ENCODE data around the gene ZNF318.
"Not testable (repeated sequence)": the region's sequence is repeated elsewhere in the genome, so short reads cannot be mapped to it uniquely, and the experiment has no call there.

ZNF318 gene

DNA sequence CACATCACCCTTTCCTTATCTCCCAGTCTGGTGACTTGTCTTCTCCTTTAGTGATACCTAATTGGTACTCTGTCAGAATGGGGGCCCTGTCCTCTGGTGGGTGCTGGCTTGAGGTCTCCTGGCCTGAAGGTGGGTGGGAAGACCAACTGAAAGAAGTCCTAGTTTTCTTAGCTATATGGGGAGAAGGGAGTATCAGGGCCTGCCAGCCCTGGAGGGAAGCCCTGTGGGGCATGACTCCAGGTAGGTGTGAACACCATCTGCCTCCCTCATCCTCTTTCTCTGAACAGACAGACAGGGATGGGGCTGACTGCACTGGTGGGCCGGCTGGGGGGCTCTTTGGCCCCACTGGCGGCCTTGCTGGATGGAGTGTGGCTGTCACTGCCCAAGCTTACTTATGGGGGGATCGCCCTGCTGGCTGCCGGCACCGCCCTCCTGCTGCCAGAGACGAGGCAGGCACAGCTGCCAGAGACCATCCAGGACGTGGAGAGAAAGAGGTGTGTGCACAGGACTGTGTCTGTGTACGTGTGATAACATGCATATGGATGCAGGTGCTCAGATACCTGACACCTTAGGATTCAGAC lies 65.6 kb downstream of the ZNF318 start:
- no peaks in the 10 kb centered on the region for H3K79me1 ChIP-seq (replicated peaks; ENCODE audit: low read length, poor library complexity, severe bottlenecking)
- WGBS, result 78% methylated on average over 8 of the region's 8 CpGs
- H3K27me3 ChIP-seq (ENCODE audit: control insufficient read depth in 1 of 2, insufficient read depth in 1 of 2, low read length in 2 of 2), result peaks cover 65 to 71% of the 10 kb centered on the region in 2 experiments
- H2BK120ac ChIP-seq (ENCODE audit: low read depth, low read length), result no peak overlapping the region
- no peaks in the 10 kb centered on the region for H3K36me3 ChIP-seq (ENCODE audit: control insufficient read depth in 1 of 2, insufficient read depth in 2 of 2, low read depth in 1 of 2, low read length in 2 of 2)
- no peak overlapping the region for H2BK12ac ChIP-seq (ENCODE audit: low read length in 2 of 2)
- H3K9me3 ChIP-seq (ENCODE audit: control insufficient read depth, low read length), result no peaks in the 10 kb centered on the region
- no peak overlapping the region for H2BK15ac ChIP-seq (ENCODE audit: low read depth, poor library complexity, severe bottlenecking)
- no peak overlapping the region for H2AFZ ChIP-seq (ENCODE audit: low read depth, low read length)
- H3K27ac ChIP-seq (ENCODE audit: low read length, poor library complexity, severe bottlenecking), result no peak overlapping the region
- H4K8ac ChIP-seq (ENCODE audit: low read length), result no peak overlapping the region
- H3K9ac ChIP-seq (ENCODE audit: low read length), result no peak overlapping the region
- H4K91ac ChIP-seq (ENCODE audit: low read length), result no peak overlapping the region
- H3K4ac ChIP-seq (ENCODE audit: low read depth in 1 of 2, low read length in 2 of 2), result no peak overlapping the region
- no peak overlapping the region for H3K4me2 ChIP-seq (ENCODE audit: low read length, poor library complexity, severe bottlenecking)
- H3K18ac ChIP-seq (ENCODE audit: low read depth in 1 of 2, low read length in 2 of 2), result no peak overlapping the region
- H2BK5ac ChIP-seq (ENCODE audit: low read depth, low read length, poor library complexity, severe bottlenecking), result no peak overlapping the region
- peaks cover 8% of the 10 kb centered on the region for H3K4me1 ChIP-seq (ENCODE audit: control insufficient read depth, insufficient read depth, low read depth, low read length)
- H3K14ac ChIP-seq (ENCODE audit: low read length in 2 of 2), result no peak overlapping the region
- H2AK5ac ChIP-seq (ENCODE audit: low read length, severe bottlenecking), result no peak overlapping the region
- DNase-seq, result no peak
- no peak overlapping the region for H3K23ac ChIP-seq (ENCODE audit: low read length in 2 of 2)
- no peak overlapping the region for H3K4me3 ChIP-seq (ENCODE audit: insufficient read depth in 1 of 2, low read depth in 1 of 2, low read length in 2 of 2)

GRCh38 chr6:43303006-43303405 lies 66.4 kb downstream of the ZNF318 start:
- H4K8ac ChIP-seq (ENCODE audit: low read length); H2AFZ ChIP-seq (ENCODE audit: low read depth, low read length): not testable (repeated sequence)
- WGBS, result 88% methylated on average over 9 of the region's 11 CpGs

GRCh38 chr6:43302126-43302525 lies 67.3 kb downstream of the ZNF318 start:
- H3K9ac ChIP-seq (ENCODE audit: low read length), result no peak overlapping the region
- no peaks in the 10 kb centered on the region for H3K9me3 ChIP-seq (ENCODE audit: control insufficient read depth, low read length)
- no peaks in the 10 kb centered on the region for H3K36me3 ChIP-seq (ENCODE audit: control insufficient read depth in 1 of 2, insufficient read depth in 2 of 2, low read depth in 1 of 2, low read length in 2 of 2)
- 89% methylated on average over 19 of the region's 19 CpGs for WGBS
- H3K27ac ChIP-seq (ENCODE audit: low read length, poor library complexity, severe bottlenecking), result no peak overlapping the region
- no peak overlapping the region for H3K4me2 ChIP-seq (ENCODE audit: low read length, poor library complexity, severe bottlenecking)
- no peak overlapping the region for H3K4ac ChIP-seq (ENCODE audit: low read depth in 1 of 2, low read length in 2 of 2)
- H3K14ac ChIP-seq (ENCODE audit: low read length in 2 of 2), result no peak overlapping the region
- peaks cover 66 to 70% of the 10 kb centered on the region in 2 experiments for H3K27me3 ChIP-seq (ENCODE audit: control insufficient read depth in 1 of 2, insufficient read depth in 1 of 2, low read length in 2 of 2)
- no peak overlapping the region for H2AK5ac ChIP-seq (ENCODE audit: low read length, severe bottlenecking)
- no peaks in the 10 kb centered on the region for H3K79me1 ChIP-seq (replicated peaks; ENCODE audit: low read length, poor library complexity, severe bottlenecking)
- no peak overlapping the region for H4K8ac ChIP-seq (ENCODE audit: low read length)
- no peak overlapping the region for H2BK5ac ChIP-seq (ENCODE audit: low read depth, low read length, poor library complexity, severe bottlenecking)
- H3K4me3 ChIP-seq (ENCODE audit: insufficient read depth in 1 of 2, low read depth in 1 of 2, low read length in 2 of 2), result no peak overlapping the region
- H3K23ac ChIP-seq (ENCODE audit: low read length in 2 of 2), result no peak overlapping the region
- H2BK15ac ChIP-seq (ENCODE audit: low read depth, poor library complexity, severe bottlenecking), result no peak overlapping the region
- no peak overlapping the region for H3K18ac ChIP-seq (ENCODE audit: low read depth in 1 of 2, low read length in 2 of 2)
- no peak overlapping the region for H2BK12ac ChIP-seq (ENCODE audit: low read length in 2 of 2)
- H2BK120ac ChIP-seq (ENCODE audit: low read depth, low read length), result no peak overlapping the region
- H4K91ac ChIP-seq (ENCODE audit: low read length), result no peak overlapping the region
- peaks cover 1% of the 10 kb centered on the region for H3K4me1 ChIP-seq (ENCODE audit: control insufficient read depth, insufficient read depth, low read depth, low read length)
- no peak overlapping the region for H2AFZ ChIP-seq (ENCODE audit: low read depth, low read length)
- DNase-seq, result no peak

More at GRCh38 chr6:43303006-43303405, 66.4 kb downstream of the ZNF318 start:
- not testable (repeated sequence) for H3K23ac ChIP-seq (ENCODE audit: low read length in 2 of 2); H3K27ac ChIP-seq (ENCODE audit: low read length, poor library complexity, severe bottlenecking); H3K4me3 ChIP-seq (ENCODE audit: insufficient read depth in 1 of 2, low read depth in 1 of 2, low read length in 2 of 2); H3K79me1 ChIP-seq (replicated peaks; ENCODE audit: low read length, poor library complexity, severe bottlenecking); H3K4me2 ChIP-seq (ENCODE audit: low read length, poor library complexity, severe bottlenecking); H2BK15ac ChIP-seq (ENCODE audit: low read depth, poor library complexity, severe bottlenecking); H2AK5ac ChIP-seq (ENCODE audit: low read length, severe bottlenecking); H3K4me1 ChIP-seq (ENCODE audit: control insufficient read depth, insufficient read depth, low read depth, low read length); H2BK120ac ChIP-seq (ENCODE audit: low read depth, low read length); H2BK5ac ChIP-seq (ENCODE audit: low read depth, low read length, poor library complexity, severe bottlenecking); H3K14ac ChIP-seq (ENCODE audit: low read length in 2 of 2); H4K91ac ChIP-seq (ENCODE audit: low read length); H2BK12ac ChIP-seq (ENCODE audit: low read length in 2 of 2); H3K36me3 ChIP-seq (ENCODE audit: control insufficient read depth in 1 of 2, insufficient read depth in 2 of 2, low read depth in 1 of 2, low read length in 2 of 2); DNase-seq; H3K4ac ChIP-seq (ENCODE audit: low read depth in 1 of 2, low read length in 2 of 2); H3K9me3 ChIP-seq (ENCODE audit: control insufficient read depth, low read length); H3K18ac ChIP-seq (ENCODE audit: low read depth in 1 of 2, low read length in 2 of 2); H3K9ac ChIP-seq (ENCODE audit: low read length)
- peaks cover 67 to 71% of the 10 kb centered on the region in 2 experiments for H3K27me3 ChIP-seq (ENCODE audit: control insufficient read depth in 1 of 2, insufficient read depth in 1 of 2, low read length in 2 of 2)

- Histone ChIP-seq H3K36me3 (ENCODE audit: control insufficient read depth in 1 of 2, insufficient read depth in 2 of 2, low read depth in 1 of 2, low read length in 2 of 2) (no peaks in the 10 kb centered on the region), H2AFZ (ENCODE audit: low read depth, low read length) (no peak overlapping the region), H3K14ac (ENCODE audit: low read length in 2 of 2) (no peak overlapping the region), H3K27ac (ENCODE audit: low read length, poor library complexity, severe bottlenecking) (no peak overlapping the region), H3K4ac (ENCODE audit: low read depth in 1 of 2, low read length in 2 of 2) (no peak overlapping the region), H2BK15ac (ENCODE audit: low read depth, poor library complexity, severe bottlenecking) (no peak overlapping the region), H3K27me3 (ENCODE audit: control insufficient read depth in 1 of 2, insufficient read depth in 1 of 2, low read length in 2 of 2) (peaks cover 71 to 74% of the 10 kb centered on the region in 2 experiments), H3K4me1 (ENCODE audit: control insufficient read depth, insufficient read depth, low read depth, low read length) (peaks cover 1% of the 10 kb centered on the region), H3K18ac (ENCODE audit: low read depth in 1 of 2, low read length in 2 of 2) (no peak overlapping the region), H3K9ac (ENCODE audit: low read length) (no peak overlapping the region), H2BK12ac (ENCODE audit: low read length in 2 of 2) (no peak overlapping the region), H3K9me3 (ENCODE audit: control insufficient read depth, low read length) (no peaks in the 10 kb centered on the region), H3K79me1 (replicated peaks; ENCODE audit: low read length, poor library complexity, severe bottlenecking) (no peaks in the 10 kb centered on the region), H4K8ac (ENCODE audit: low read length) (no peak overlapping the region), H2BK5ac (ENCODE audit: low read depth, low read length, poor library complexity, severe bottlenecking) (no peak overlapping the region), H4K91ac (ENCODE audit: low read length) (peak overlapping the region; percentile 18), H3K23ac (ENCODE audit: low read length in 2 of 2) (no peak overlapping the region), H2BK120ac (ENCODE audit: low read depth, low read length) (no peak overlapping the region), H3K4me2 (ENCODE audit: low read length, poor library complexity, severe bottlenecking) (no peak overlapping the region), H3K4me3 (ENCODE audit: insufficient read depth in 1 of 2, low read depth in 1 of 2, low read length in 2 of 2) (no peak overlapping the region), H2AK5ac (ENCODE audit: low read length, severe bottlenecking) (no peak overlapping the region)
- WGBS, result 90% methylated on average over 11 of the region's 15 CpGs
- DNase-seq, result no peak
These were observed 68.2 kb downstream of the ZNF318 start for GRCh38 chr6:43301081-43301870.

All from mesenchymal stem cell (in vitro differentiated cells and primary cell).